Amygdala (tissue), 56 donors: Measurements from ENCODE around the gene GDF7.

Experiments used
- DNase-seq, 56 donors: peaks; one replicate each; lab custom pipeline; 2025; lab: John Stamatoyannopoulos, UW

Gene GDF7

DNA sequence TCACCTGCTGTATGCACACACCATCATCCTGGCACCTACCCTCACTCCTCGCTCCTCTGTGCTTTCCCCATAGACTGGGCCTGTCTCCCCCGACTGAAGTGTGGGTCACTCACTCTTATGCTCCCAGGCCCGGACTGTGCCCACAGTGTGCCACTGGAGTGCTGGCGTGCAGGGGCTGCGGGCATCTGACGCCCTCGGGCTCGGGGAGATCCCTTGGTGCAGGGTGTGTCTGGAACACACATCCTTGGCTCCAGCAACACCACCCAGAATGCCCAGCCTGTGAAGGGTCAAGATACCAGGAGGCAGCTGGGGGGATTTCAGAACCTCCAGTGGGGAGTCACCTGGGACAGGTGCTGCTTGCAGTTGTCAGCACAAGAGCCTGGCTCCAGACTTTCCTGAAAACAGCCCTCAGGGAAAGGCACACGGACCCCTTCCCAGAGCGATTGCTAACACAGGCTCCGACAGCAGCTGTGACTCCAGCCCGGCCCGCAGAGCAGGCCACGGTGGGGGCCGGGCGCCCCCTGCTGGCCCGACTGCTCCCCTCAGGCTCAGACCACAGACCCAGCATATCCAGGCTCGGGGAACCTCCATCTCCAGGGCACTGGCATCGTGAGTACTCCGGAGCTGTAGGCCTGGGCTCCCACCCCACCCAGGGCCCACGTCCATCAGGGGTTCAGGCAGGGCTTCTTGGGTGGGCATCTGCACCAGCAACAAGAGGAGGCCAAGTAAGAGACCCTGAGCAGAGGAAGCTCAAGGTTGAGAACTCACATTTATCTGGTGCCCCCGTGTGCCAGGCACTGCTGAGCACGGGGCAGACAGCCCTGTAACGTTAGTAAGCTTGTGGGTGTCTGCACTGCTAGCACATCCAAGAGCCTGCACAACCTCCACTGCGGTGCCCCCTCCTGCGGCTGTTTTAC lies 24.6 kb upstream of the GDF7 start:
- DNase-seq = peak in 53 of 56 donors; percentile 9 to 88 (median 61)

DNA sequence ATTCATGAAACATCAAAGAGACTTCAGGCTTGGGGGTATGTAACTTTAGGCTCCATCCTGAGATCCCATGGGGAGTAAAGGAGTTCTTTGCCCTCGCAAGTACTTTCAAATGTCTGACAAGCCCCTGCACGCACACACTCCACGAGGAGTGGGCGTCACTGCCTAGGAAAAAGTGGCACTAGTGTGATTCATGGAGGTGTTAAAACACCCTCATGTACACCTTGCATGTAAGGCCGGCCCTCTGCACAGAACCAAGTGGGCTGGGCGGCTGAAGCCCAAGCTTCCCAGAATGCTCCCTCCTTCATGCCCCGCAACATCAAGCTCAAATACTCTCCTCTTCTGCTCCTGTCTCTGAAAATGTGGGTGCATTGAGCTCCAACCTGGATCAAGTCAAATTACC lies 23.9 kb upstream of the GDF7 start:
- DNase-seq = no peak

DNA sequence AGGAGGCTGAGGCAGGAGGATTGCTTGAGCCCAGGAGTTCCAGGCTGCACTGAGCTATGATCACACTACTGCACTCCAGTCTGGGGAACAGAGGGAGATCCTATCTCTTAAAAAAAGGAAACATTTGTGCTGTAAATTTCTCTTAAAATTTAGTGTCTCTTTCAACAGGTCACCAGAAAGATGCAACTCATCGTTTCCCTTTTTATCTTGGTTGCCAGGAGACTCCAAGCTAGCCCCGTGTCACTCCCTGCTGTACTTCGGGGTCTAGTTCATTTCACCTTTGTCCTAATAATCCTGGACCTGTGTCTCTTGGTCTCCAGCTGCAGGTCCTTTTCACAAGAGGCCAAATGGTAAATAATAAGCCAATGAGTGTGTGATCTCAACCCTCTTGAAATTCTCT lies 23.1 kb upstream of the GDF7 start:
- no peak for DNase-seq

DNA sequence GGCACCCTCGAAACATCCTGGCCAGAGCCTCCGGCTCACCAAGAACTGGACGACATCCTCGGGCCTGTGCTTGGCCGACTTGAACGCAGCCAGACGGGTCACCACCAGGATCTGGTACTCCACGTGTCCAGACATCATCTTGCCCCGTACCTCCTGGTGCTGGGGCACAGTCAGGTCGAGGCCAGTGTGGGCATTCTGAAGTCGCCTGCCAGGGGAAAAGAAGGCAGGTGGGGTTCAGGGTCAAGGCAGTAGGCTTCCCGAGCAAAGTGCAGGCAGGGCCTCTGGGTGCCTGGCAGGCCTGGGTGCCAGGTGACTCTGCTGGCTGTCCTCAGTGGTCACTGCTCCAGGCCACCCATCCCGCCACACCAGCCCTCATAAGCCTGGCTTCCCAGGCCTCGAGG lies 21.6 kb upstream of the GDF7 start:
- DNase-seq = no peak

DNA sequence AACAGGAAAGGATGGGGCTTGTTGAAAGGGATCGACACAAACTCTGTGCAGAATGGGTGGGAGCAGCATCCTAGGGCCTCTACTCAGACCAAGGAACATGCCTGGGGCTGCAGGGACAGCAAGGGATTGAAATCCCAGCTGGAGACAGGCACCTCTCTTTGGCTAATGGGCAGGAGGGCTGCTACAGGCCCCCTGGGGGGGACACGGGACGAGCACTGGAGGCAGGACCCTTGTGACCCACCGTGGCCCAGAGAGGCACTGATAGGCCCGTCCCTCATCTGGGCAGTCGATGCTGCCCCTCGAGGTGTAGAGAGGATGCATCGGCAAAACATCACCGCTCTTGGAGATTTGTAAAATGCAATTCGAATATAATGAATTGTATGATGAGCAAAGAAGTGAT lies 21.2 kb upstream of the GDF7 start:
- DNase-seq = no peak

DNA sequence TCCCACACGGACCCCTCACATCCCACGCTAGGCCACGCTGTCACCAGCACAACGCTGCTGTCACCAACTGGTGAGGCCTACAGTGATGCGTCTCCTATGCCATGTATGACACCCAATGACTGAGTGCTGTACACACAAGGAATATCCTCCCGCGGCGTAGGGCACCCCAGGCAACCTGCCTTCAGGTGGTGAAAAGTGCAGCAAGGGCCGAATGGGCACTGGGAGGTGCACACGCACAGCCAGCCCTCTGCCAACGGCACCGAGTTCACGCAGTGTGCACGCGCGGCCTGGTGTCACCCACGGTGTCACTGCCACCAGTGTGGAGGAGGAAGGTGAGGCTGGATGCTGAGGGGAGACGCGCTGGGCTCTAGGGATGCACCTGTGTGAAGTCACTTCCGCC lies 20.5 kb upstream of the GDF7 start:
- DNase-seq = no peak

DNA sequence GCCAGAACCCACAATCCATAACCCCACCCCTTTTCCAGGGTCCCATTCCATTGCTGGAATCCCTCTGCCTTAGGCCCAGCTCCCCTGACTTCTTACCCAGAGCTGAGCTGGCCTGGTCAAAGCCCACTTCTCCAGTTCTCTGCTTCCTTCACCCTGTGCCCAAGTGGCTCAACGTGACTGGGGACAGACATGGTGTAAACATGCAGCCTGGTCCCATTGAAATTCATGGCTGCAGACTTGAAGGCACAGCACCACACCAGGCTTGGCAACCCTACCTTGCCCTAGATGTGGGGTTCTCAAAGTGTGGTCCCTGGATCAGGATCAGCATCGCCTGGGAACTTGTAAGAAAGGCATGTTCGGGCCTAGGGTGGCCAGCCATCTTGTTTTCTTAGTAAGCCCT lies 19.7 kb upstream of the GDF7 start:
- DNase-seq = no peak

DNA sequence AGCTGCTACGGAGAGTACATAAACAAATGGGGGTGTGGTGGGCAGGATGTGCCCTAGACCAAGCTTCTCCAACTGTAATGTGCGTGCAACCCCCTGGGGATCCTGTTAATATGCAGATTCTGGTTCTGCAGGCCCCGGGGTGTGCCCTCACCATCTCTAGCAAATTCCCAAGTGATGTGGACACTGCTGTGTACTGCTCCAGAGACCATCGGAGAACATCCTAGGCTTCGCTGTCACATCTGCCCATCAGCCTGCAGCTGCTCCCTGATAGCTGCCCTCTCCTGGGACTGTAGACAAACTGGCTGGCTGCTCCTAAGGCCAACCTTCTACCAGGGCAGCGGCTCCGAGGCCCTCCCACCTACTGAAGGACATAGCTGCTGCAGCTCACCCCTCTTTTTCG lies 19.2 kb upstream of the GDF7 start:
- no peak for DNase-seq

DNA sequence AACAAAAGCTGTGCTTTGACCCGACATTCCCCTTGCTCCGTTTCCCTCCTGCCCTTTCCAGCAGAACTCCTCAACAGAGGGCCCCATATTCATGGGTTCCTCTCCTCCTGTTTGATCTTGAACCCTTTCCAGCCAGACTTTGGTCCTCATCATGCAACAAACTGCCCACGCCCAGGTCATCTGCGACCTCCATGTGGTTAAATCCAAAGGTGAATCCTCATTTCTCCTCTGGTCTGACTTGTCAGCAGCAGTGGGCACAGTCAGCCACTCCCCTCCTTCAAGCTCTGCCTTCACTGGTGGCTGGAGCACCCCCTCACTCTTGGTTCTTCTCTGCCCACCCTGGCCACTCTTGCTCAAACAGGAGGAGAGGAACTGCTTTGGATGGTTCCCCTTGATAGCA lies 18.7 kb upstream of the GDF7 start:
- DNase-seq = no peak

DNA sequence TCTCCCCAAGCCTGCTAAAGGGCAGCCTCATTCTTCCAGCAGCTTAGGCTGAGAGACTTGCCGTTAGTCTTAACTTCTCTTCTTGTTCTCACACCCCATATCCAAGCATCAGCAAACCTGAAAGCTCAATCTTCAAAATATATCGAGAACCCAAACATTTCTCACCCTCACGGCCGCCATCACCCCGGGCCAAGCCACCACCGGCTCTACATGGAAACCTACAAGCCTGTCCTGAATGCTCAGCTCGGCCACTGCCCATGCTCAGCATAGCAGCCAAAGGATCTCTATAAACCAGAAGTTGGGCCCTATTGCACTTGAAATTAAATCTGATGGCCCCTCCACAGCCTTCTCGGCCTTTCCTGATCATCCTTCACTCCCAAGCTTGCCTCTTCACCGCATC lies 18.1 kb upstream of the GDF7 start:
- DNase-seq = no peak

DNA sequence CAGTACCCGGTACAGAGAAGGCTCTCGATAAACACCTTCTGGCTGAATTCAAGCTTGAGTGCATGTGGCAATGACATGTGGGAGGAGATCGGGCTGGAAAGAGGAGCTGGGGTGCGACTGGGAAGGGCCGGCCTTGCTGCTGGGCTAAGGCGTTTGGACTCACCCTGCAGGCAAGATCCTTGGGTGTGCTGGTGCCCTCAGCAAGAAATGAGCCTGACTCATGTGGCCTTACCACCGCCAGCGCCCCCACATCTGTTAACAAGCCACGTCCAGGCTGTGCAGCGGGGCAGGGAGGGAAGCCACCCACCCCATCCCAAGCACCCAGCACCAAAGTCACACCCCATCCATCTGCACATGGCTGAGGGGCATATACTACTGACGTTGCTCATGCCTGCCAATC lies 17.4 kb upstream of the GDF7 start:
- no peak for DNase-seq

DNA sequence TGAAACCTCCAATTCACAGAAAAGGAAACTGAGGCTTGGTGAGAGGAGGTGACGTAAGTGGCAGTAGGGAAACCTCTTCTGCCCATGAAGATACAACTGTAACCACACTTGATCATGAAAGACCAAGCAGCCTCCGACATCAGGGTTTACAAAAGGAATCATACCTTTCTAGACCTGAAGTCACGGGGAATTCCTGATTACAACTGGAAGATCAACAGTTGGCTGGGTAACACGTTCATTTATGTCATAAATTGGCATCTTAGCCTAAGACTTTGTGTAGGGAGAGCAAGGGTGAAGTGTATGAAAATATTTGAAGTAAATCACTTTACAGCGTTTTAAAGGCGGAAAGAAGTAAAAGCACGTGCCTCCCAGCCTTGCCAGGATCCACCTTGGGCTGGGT lies 17.0 kb upstream of the GDF7 start:
- DNase-seq = no peak

DNA sequence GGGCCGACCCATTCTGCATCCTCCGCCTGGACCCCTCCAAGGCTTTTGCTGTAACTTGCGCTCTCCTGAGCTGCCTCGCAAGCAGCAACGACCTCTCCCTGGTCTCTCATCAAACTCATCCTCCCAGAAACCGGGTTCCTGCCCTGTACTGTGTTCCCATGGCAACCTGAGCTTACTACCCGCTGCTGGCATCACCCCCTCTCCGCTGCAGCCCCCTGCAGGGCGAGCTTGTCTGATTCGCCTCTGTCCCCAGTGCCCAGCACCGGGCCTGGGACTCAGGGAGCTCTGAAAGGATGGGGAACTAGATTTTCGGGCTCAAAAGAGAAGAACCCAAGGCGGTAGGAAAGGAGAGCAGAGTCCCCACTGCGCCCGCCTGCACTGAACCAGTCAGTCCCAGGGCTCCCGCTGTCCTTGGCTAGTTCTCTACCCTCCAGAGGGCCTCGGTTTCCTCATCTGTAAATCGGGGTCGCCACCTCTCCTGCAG lies 16.5 kb upstream of the GDF7 start:
- DNase-seq = peak in 24 of 56 donors; percentile 16 to 79 (median 48)

DNA sequence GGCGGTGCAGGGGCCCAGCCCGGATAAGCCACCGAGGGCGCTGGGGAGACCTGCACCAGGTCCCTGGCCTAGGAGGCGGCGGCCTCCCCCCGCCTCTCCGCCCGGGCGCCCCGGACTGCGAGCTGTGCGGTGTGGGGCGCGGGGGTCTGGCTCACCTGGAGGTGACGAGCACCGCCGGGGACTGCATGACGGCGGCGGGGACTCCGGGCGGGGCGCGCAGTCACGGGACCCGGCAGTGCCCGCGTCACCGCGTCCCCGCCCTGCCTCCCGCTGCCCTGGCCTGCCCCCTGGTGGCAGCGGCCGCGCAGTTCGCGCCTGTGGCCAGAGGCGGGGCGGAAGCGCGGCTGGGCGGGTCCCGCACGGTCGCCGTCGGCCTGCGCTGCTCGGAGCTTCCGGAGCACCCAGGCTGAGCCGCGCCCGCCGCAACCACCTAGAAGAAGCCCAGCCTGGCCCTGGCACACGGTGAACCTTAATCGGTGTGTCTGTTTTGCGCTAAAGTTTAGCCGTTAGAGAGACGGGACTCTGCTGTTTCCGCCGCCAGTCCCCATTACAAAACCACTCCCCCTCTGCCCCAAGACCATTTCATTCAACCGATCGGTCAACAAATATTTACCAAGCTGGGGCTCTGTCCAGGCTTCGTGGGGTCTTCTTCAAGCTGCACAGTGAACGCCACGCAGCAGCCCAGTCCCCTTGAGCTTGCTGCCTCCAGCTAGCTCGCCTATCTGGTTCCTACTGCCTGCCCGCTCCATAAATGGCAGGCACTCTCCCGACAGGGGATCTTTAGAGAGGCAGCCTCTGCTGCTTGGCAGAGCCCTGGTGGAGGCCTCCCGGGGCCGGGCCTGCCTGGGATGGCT lies 15.8 kb upstream of the GDF7 start, which contains the start of gene HS1BP3:
HS1BP3 (minus strand) TSS at position 222 of the 854 bp plus-strand sequence; CDS start at position 187, 35 bp downstream.
- DNase-seq = peak in 53 of 56 donors; percentile 28 to 94 (median 72)

DNA sequence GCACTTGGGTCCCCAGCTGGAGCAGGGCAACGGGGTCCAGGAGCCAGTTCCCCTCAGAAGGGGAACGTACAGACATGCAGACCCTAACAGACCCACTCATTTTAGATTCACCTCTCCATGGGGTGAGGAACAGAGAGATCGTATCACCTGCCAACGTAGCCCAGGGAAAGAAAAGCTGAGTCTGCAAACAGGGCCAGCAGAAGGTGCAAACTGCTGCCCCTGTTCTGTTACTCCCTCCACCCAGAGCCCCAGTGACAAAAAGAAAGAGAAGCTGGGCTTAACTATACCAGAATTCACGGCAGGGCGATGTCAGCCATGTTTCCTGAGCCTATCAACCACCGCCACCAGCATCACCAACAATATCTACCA lies 15.2 kb upstream of the GDF7 start:
- DNase-seq = no peak

DNA sequence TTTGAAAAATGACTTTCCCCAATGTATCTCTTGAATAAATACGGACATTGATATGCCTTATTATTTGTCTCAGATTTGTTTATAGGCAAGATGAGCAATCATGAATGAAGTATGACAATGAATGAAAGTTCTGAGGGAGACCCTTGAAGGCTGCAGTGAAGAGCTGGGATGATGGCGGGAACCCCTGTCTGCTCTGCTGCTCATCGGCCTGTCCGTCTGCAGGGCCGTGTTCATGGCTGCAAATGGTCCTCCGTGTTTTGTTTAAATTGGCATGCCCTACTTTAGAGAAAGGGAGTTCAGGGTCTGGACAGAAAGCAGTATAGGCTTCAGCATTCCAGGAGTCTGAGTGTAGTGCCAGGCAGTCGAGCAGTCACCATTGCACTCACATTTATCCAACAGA lies 14.8 kb upstream of the GDF7 start:
- no peak for DNase-seq

DNA sequence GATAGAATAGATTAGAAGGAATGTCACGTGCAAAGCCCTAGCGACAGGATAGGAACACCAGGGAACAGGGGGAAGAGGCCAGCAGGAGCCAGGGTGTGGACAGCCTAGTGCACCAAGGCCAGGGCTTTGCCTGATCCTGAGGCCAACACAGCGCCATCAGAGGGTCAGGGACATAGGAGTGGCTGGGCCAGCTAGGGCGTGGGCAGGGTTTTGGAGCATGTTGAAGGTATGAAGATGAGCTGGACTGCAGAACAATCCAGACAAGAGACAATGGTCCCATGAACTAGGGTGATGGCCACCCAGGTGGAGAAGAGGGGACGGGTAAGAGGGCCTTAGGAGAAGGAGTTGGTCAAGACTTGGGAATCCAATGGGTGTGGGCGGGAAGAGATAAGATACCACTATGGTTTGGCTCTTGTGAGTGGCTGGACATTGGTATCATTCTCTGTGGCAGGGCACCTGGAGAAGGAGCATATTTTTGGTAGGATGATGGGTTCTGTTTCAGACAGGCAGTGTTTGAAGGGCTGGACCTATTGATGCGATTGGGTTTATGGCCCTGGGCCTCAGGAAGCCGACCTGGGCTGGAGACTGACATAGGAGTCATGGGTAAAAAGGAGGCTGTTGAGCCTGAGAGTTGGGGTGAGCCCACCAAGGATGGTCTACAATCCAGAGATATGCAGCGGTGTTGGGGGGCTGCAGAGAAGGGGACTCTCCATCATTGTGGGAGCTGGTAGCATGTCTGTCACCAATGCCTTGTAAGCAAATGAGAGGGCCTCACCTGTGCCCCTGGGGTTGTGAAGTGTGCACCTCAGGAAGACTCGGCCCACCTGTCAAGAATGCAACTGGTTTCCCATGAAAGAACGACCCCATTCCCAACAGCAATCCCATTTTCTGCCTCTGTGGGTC lies 14.0 kb upstream of the GDF7 start:
- DNase-seq = no peak

DNA sequence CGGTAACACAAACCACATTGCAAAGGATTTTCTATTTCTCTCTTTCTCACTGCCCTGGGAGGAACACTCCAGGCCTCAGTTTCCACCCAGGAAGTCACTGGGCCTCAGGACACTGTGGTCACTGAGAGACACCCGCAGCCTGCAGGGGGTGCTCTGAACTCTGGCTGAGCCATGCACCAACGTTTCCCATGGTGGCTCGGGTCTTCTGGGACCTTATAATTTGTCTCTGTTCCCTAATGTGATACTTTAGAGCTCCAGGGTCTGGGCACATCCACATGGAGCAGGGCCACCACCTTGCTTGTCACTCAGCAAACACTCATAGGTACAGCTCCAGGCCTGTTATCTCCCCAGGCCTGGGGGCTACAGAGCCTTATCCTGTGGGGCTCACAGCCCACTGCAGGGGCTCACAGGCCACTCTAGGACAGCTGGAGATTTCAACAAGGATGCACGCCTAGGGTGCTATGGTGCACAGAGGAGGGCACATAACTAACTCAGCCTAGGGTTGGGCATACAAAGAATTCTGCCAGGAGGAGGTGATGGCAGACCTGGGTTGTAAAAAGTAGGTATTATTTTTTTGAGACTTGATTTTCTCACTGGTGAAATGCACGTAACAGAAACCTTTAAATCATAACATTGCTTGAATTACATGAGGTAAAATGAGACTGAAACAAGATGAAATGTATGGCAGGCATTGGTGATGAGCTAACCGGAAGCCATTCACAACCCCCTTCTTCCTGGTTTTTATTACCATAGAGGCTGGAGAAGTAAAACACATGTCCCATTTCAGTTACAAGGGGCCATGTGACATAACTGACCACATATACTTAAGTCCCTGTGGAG lies 13.0 kb upstream of the GDF7 start:
- DNase-seq = no peak

DNA sequence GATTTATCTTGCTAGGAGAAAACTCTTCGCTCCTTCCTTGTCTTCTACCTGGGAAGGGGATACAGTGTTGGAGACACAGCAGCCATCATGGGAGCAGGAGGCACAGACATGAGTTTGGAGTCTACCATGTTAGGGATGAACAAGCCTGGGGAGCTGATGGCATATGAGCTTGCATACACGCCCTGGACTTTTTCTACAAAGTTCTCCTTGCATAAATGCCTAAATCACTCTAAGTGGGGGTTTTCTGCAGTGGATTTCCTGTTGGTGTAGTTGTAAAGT lies 12.5 kb upstream of the GDF7 start:
- no peak for DNase-seq

DNA sequence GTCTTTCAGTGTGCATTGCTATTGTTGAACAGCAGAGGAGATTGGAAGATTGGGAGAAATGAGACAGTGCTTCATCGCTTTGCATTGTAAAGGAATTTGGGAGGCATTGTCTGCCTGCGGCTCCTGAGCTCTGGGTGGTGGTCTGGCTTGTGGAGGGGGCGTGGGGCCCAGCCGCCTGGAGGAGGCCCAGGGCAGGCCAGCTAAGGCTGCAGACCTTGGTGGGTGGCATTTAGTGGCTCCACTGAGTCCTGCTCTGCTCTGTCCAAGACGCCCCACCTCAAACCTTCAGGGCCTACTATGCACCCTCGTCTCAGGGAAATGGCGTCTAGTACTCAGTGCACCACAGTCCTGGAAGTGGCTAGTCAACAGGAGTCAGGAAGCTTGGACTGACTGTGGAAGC lies 10.4 kb upstream of the GDF7 start:
- DNase-seq = no peak
